Measurements from ENCODE around the gene GPR85. TPM values are rescaled to one million over a fixed set of nuclear protein-coding genes. Genes with fewer than 3 reads are reported as not detected.

Gene GPR85
- total and polyA plus RNA-seq, 10 of the 15 experiments (the other 5 are each of a cell fraction or from before 2014, with no cell fraction given): 0.05 to 0.38 TPM; not detected in 8

DNA sequence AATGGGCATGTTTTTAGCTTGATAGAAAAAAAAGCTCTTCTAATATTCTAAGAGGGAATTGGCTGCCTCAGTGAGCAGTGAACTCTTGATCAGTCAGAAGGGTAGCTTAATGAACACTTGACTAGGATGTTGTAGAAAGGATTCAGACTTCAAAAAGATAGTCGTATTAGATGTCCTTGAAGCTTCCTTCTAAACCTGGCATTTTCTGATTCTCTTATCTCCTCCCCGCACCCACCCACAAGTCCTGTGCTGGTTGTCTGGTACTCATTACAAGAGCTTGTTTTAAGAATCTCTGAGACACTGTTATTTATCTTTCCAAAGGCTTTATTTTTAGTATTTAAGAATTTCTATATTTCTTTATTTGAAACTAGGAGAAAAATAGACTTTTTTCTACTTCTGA lies 39.1 kb upstream of the GPR85 start:
- Histone ChIP-seq H3K9me3 (replicated peaks; ENCODE audit: control insufficient read depth, insufficient read depth, low read length) (no peaks in the 10 kb centered on the region), H3K36me3 (ENCODE audit: control insufficient read depth in 2 of 2, insufficient read depth in 2 of 2, low read length in 1 of 2) (no peaks in the 10 kb centered on the region), H2AFZ (ENCODE audit: control insufficient read depth, low read depth, low read length) (no peak overlapping the region), H4K20me1 (ENCODE audit: control insufficient read depth, insufficient read depth) (no peaks in the 10 kb centered on the region), H3K4me1 (ENCODE audit: control insufficient read depth, insufficient read depth, low read length) (no peaks in the 10 kb centered on the region), H3K79me2 (ENCODE audit: control insufficient read depth, insufficient read depth, low read length) (no peaks in the 10 kb centered on the region), H3K4me3 (no peak overlapping the region), H3K27ac (ENCODE audit: control insufficient read depth, insufficient read depth) (no peak overlapping the region), H3K4me2 (ENCODE audit: control insufficient read depth, insufficient read depth) (no peak overlapping the region), H3K9ac (ENCODE audit: control insufficient read depth, insufficient read depth, low read length) (no peak overlapping the region), H3K27me3 (replicated peaks in 1 of 2; ENCODE audit: control insufficient read depth in 2 of 2, insufficient read depth in 2 of 2, low read length in 1 of 2) (no peaks in the 10 kb centered on the region)
- CTCF ChIA-PET: interaction anchor here (0.9 to 1.2 kb wide), 4 partner anchors 10 to 34 kb away, joined by 3 to 4 read pairs (median 4); no protein-coding TSS in a partner anchor
- SMC1A ChIA-PET (ENCODE audit: uncharacterized antibody, unreplicated experiment): interaction anchor here (0.6 to 1.3 kb wide), 7 partner anchors 11 to 36 kb away, joined by 3 to 6 read pairs (median 3); no protein-coding TSS in a partner anchor
- POLR2A ChIA-PET: interaction anchor here (1.2 kb wide), 1 partner anchor 12 kb away, joined by 3 read pairs; no protein-coding TSS in a partner anchor
- TF ChIP-seq POLR2AphosphoS2 (IDR thresholded peaks at IDR 0.05; ENCODE audit: low read depth, low read length): no peak
- no peak for TF ChIP-seq ZZZ3 (IDR thresholded peaks at IDR 0.05; ENCODE audit: control insufficient read depth, insufficient read length, low read depth)
- no peak for TF ChIP-seq NFIC (IDR thresholded peaks at IDR 0.05; ENCODE audit: low read depth, low read length)
- no peak for TF ChIP-seq EED (IDR thresholded peaks at IDR 0.05; ENCODE audit: low read depth)
- no peak for TF ChIP-seq ETV6 (conservative IDR thresholded peaks at IDR 0.05 in 1 of 2, IDR thresholded peaks at IDR 0.05 in 1 of 2; ENCODE audit: borderline replicate concordance in 1 of 2, low read depth in 1 of 2)
- TF ChIP-seq HDGF (IDR thresholded peaks at IDR 0.05): no peak
- intact Hi-C loops (cut with micrococcal nuclease; ENCODE audit: unreplicated experiment) (no loop called here), in situ Hi-C loops (cut with MboI) (no loop called here)
- FAIRE-seq (no peak), ATAC-seq (no peak), DNase-seq (ENCODE audit: low read depth, low spot score) (no peak)
- WGBS (ENCODE audit: insufficient coverage, insufficient replicate concordance, low lambda C conversion rate, missing lambda C conversion rate): 89% methylated on average over 2 of the region's 2 CpGs
- no TSS peak for BruUV-seq (replicated peaks)
- RAD21 ChIA-PET (ENCODE audit: unreplicated experiment): no interaction called here

DNA sequence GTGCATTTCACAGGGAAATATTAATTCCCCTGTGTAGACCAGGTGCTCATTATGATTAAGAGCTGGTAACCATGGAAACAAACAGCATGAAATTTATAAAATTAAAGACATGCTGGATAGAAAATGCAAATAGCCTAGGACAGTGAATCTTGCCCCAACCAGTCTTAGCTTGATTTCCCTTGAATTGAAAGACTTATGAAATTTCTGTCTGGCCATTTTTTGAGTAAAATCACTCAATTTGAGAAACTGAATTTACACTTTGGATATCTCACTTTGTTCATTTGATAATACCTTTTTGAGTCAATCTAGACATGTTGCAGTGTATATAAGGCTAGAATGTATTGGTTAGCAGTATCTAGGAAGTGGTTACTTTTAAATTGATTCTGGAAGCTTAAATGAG lies 36.1 kb upstream of the GPR85 start:
- H3K27ac ChIP-seq (ENCODE audit: control insufficient read depth, insufficient read depth): no peak overlapping the region
- no peak for ATAC-seq
- RAD21 ChIA-PET (ENCODE audit: unreplicated experiment): no interaction called here
- in situ Hi-C loops (cut with MboI) (no loop called here), intact Hi-C loops (cut with micrococcal nuclease; ENCODE audit: unreplicated experiment) (no loop called here)
- BruUV-seq (replicated peaks): no TSS peak
- SMC1A ChIA-PET (ENCODE audit: uncharacterized antibody, unreplicated experiment): interaction anchor here (1.0 to 2.6 kb wide), 2 partner anchors 20 to 22 kb away, joined by 3 to 12 read pairs; no protein-coding TSS in a partner anchor
- no peaks in the 10 kb centered on the region; the same call in 1 of the 2 replicates for H3K79me2 ChIP-seq (ENCODE audit: control insufficient read depth, insufficient read depth, low read length)
- H3K4me1 ChIP-seq (ENCODE audit: control insufficient read depth, insufficient read depth, low read length): no peaks in the 10 kb centered on the region
- CTCF ChIA-PET: interaction anchor here (1.0 to 1.2 kb wide), 2 partner anchors 25 to 29 kb away, joined by 3 to 5 read pairs; no protein-coding TSS in a partner anchor
- no peaks in the 10 kb centered on the region for H3K27me3 ChIP-seq (replicated peaks in 1 of 2; ENCODE audit: control insufficient read depth in 2 of 2, insufficient read depth in 2 of 2, low read length in 1 of 2)
- no peak overlapping the region for H2AFZ ChIP-seq (ENCODE audit: control insufficient read depth, low read depth, low read length)
- H3K36me3 ChIP-seq (ENCODE audit: control insufficient read depth in 2 of 2, insufficient read depth in 2 of 2, low read length in 1 of 2): no peaks in the 10 kb centered on the region
- FAIRE-seq: no peak
- no peak overlapping the region for H3K9ac ChIP-seq (ENCODE audit: control insufficient read depth, insufficient read depth, low read length)
- H3K4me2 ChIP-seq (ENCODE audit: control insufficient read depth, insufficient read depth): no peak overlapping the region
- no peak overlapping the region for H3K4me3 ChIP-seq
- H4K20me1 ChIP-seq (ENCODE audit: control insufficient read depth, insufficient read depth): no peaks in the 10 kb centered on the region
- POLR2A ChIA-PET: no interaction called here
- DNase-seq (ENCODE audit: low read depth, low spot score): no peak
- TF ChIP-seq ETV6 (conservative IDR thresholded peaks at IDR 0.05 in 1 of 2, IDR thresholded peaks at IDR 0.05 in 1 of 2; ENCODE audit: borderline replicate concordance in 1 of 2, low read depth in 1 of 2): peak in 1 of 2 experiments; percentile 57; a peak in 1 of 4 replicates
- TF ChIP-seq CHD4 (IDR thresholded peaks at IDR 0.05): no peak
- TF ChIP-seq JUNB (IDR thresholded peaks at IDR 0.05): peak; percentile 77
- TF ChIP-seq BMI1 (IDR thresholded peaks at IDR 0.05; ENCODE audit: borderline replicate concordance): peak; percentile 78
- 0 out of 2 replicates have a peak, but pooled peaks have one; percentile 15 for TF ChIP-seq RUNX3 (IDR thresholded peaks at IDR 0.05; ENCODE audit: low read length)
- H3K9me3 ChIP-seq (replicated peaks; ENCODE audit: control insufficient read depth, insufficient read depth, low read length): no peaks in the 10 kb centered on the region
